ENCODE measurements around the gene FIBCD1.

DNA sequence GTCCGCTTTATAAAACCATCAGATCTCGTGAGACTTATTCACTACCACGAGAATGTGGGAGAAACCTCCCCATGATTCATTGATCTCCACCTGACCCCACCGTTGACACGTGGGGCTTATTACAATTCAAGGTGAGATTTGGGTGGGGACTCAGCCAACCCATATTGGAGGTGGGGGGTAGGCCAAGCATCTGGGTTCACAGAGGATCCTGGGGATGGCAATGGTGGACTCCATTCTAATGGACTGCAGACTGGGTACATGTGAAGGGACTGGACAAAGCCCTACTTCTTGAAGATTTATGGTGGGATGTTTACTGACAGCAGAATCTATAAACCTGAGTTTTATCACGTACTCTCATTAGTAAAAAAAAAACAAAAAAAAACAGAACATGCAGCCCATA, 57.5 kb downstream of the FIBCD1 start:
- no peak for TF ChIP-seq POLR2A (IDR thresholded peaks at IDR 0.05)
- TF ChIP-seq, protein P1, sequence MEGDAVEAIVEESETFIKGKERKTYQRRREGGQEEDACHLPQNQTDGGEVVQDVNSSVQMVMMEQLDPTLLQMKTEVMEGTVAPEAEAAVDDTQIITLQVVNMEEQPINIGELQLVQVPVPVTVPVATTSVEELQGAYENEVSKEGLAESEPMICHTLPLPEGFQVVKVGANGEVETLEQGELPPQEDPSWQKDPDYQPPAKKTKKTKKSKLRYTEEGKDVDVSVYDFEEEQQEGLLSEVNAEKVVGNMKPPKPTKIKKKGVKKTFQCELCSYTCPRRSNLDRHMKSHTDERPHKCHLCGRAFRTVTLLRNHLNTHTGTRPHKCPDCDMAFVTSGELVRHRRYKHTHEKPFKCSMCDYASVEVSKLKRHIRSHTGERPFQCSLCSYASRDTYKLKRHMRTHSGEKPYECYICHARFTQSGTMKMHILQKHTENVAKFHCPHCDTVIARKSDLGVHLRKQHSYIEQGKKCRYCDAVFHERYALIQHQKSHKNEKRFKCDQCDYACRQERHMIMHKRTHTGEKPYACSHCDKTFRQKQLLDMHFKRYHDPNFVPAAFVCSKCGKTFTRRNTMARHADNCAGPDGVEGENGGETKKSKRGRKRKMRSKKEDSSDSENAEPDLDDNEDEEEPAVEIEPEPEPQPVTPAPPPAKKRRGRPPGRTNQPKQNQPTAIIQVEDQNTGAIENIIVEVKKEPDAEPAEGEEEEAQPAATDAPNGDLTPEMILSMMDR (IDR thresholded peaks at IDR 0.05) = no peak
